H9 (cell line): ENCODE results near the gene KCNJ14. TPM values are rescaled to one million over a fixed set of nuclear protein-coding genes. Genes with fewer than 3 reads are reported as not detected.

Source experiments
- DNase-seq: peaks from one replicate; pipeline ENCODE4 v3.0.0-alpha.2; 2017
- H2AFZ ChIP-seq: one replicate; pipeline ENCODE4 v1.6.1; 2013; ENCODE audit warnings: mild to moderate bottlenecking, low read length, control low read depth, moderate library complexity
- H2AK5ac ChIP-seq: 2 replicates; pipeline ENCODE4 v1.6.1; 2013; ENCODE audit warnings: low read length, control low read depth, mixed read lengths; ENCODE audit not compliant: insufficient read length
- H2BK120ac ChIP-seq: one replicate; pipeline ENCODE4 v1.6.1; 2013; ENCODE audit warnings: low read depth, mild to moderate bottlenecking, low read length, control low read depth, inconsistent platforms; ENCODE audit not compliant: poor library complexity, severe bottlenecking
- H2BK12ac ChIP-seq: 2 replicates; pipeline ENCODE4 v1.6.1; 2013; ENCODE audit warnings: low read length, control low read depth, mixed read lengths, low read depth; ENCODE audit not compliant: insufficient read length
- H2BK15ac ChIP-seq: 2 replicates; pipeline ENCODE4 v1.6.1; 2013; ENCODE audit warnings: low read depth, low read length, control low read depth
- H2BK20ac ChIP-seq: one replicate; pipeline ENCODE4 v1.6.1; 2013; ENCODE audit warnings: low read depth, mild to moderate bottlenecking, low read length, control low read depth, inconsistent platforms; ENCODE audit not compliant: poor library complexity, severe bottlenecking
- H2BK5ac ChIP-seq: 2 replicates; pipeline ENCODE4 v1.6.1; 2013; ENCODE audit warnings: low read length, control low read depth, mixed read lengths; ENCODE audit not compliant: insufficient read length
- H3K14ac ChIP-seq: 2 replicates; pipeline ENCODE4 v1.6.1; 2013; ENCODE audit warnings: low read length, control low read depth; ENCODE audit not compliant: insufficient read depth
- H3K18ac ChIP-seq: 2 replicates; pipeline ENCODE4 v1.6.1; 2013; ENCODE audit warnings: low read depth, mild to moderate bottlenecking, mixed read lengths, low read length, control low read depth; ENCODE audit not compliant: insufficient read length
- H3K23ac ChIP-seq: 2 replicates; pipeline ENCODE4 v1.6.1; 2013; ENCODE audit warnings: low read length, control low read depth, mixed read lengths, low read depth; ENCODE audit not compliant: insufficient read length
- H3K23me2 ChIP-seq: 2 replicates; pipeline ENCODE4 v1.6.1; 2013; ENCODE audit warnings: low read depth, mild to moderate bottlenecking, mixed read lengths, low read length, control low read depth; ENCODE audit not compliant: insufficient read length, poor library complexity, severe bottlenecking
- H3K27ac ChIP-seq: 2 replicates; pipeline ENCODE4 v1.5.1; 2013; ENCODE audit warnings: low read length, control low read depth, mixed read lengths, low read depth; ENCODE audit not compliant: insufficient read length
- H3K27me3 ChIP-seq: 2 replicates; pipeline ENCODE4 v1.6.1; 2013; ENCODE audit warnings: low read length, control low read depth, inconsistent platforms; ENCODE audit not compliant: insufficient read depth
- H3K4ac ChIP-seq: 2 replicates; pipeline ENCODE4 v1.6.1; 2013; ENCODE audit warnings: low read depth, mild to moderate bottlenecking, control low read depth, inconsistent platforms, low read length, moderate library complexity
- H3K4me1 ChIP-seq: 2 replicates; pipeline ENCODE4 v1.6.1; 2013; ENCODE audit warnings: low read length, control low read depth, inconsistent platforms; ENCODE audit not compliant: insufficient read depth
- H3K4me2 ChIP-seq: 2 replicates; pipeline ENCODE4 v1.6.1; 2013; ENCODE audit warnings: low read length, control low read depth, mixed read lengths; ENCODE audit not compliant: insufficient read length, insufficient read depth
- H3K56ac ChIP-seq: 2 replicates; pipeline ENCODE4 v1.6.1; 2013; ENCODE audit warnings: low read depth, mild to moderate bottlenecking, mixed read lengths, low read length, control low read depth; ENCODE audit not compliant: insufficient read length
- H3K79me1 ChIP-seq: 2 replicates; pipeline ENCODE4 v1.6.1; 2013; ENCODE audit warnings: low read depth, mild to moderate bottlenecking, moderate library complexity, low read length, control low read depth, inconsistent platforms; ENCODE audit not compliant: insufficient read depth, poor library complexity, severe bottlenecking
- H3K79me2 ChIP-seq: 2 replicates; pipeline ENCODE4 v1.6.1; 2013; ENCODE audit warnings: low read length, control low read depth, inconsistent platforms; ENCODE audit not compliant: insufficient read depth
- H3K9ac ChIP-seq: 2 replicates; pipeline ENCODE4 v1.6.1; 2013; ENCODE audit warnings: low read length, control low read depth, mixed read lengths; ENCODE audit not compliant: insufficient read length; ENCODE audit errors: extremely low read depth
- H3K9me3 ChIP-seq: one replicate; pipeline ENCODE4 v1.6.1; 2013; ENCODE audit warnings: low read depth, low read length, inconsistent platforms; ENCODE audit not compliant: control insufficient read depth
- H3T11ph ChIP-seq: one replicate; pipeline ENCODE4 v1.6.1; 2013; ENCODE audit warnings: mild to moderate bottlenecking, low read length, control low read depth, inconsistent platforms
- H4K20me1 ChIP-seq: one replicate; pipeline ENCODE4 v1.6.1; 2013; ENCODE audit not compliant: control insufficient read depth, insufficient read length, insufficient read depth
- H4K5ac ChIP-seq: 2 replicates; pipeline ENCODE4 v1.6.1; 2013; ENCODE audit warnings: low read depth, mild to moderate bottlenecking, mixed read lengths, low read length, control low read depth; ENCODE audit not compliant: insufficient read length
- H4K8ac ChIP-seq: replicated peaks from 2 replicates; pipeline ENCODE4 v1.6.1; 2013; ENCODE audit warnings: low read length, control low read depth, mixed read lengths, low read depth; ENCODE audit not compliant: insufficient read length
- H4K91ac ChIP-seq: 2 replicates; pipeline ENCODE4 v1.6.1; 2013; ENCODE audit warnings: low read depth, mild to moderate bottlenecking, moderate library complexity, mixed read lengths, low read length, control low read depth; ENCODE audit not compliant: insufficient read length
- H3K27ac Mint-ChIP-seq, 3 experiments: 2 replicates in 2 of 3; 3 replicates in 1 of 3; pipeline ENCODE4 v1.8.0; 2020 to 2021; ENCODE audit warnings: mixed read lengths in 3 of 3, mild to moderate bottlenecking in 1 of 3, moderate library complexity in 1 of 3
- H3K27me3 Mint-ChIP-seq: 2 replicates; pipeline ENCODE4 v1.8.0; 2021; ENCODE audit warnings: low read depth, mild to moderate bottlenecking, moderate library complexity, mixed read lengths
- H3K36me3 Mint-ChIP-seq, 3 experiments: 2 replicates in 2 of 3; 3 replicates in 1 of 3; pipeline ENCODE4 v1.8.0; 2020 to 2021; ENCODE audit warnings: low read depth in 3 of 3, mixed read lengths in 3 of 3; ENCODE audit not compliant: insufficient read depth in 1 of 3
- H3K4me1 Mint-ChIP-seq, 2 experiments: 2 replicates each; pipeline ENCODE4 v1.8.0; 2020; ENCODE audit warnings: mixed read lengths in 2 of 2
- H3K4me3 Mint-ChIP-seq, 2 experiments: 2 replicates in 1 of 2; 3 replicates in 1 of 2; pipeline ENCODE4 v1.8.0; 2020 to 2021; ENCODE audit warnings: mild to moderate bottlenecking in 2 of 2, mixed read lengths in 2 of 2, moderate library complexity in 1 of 2
- H3K9me3 Mint-ChIP-seq, 2 experiments: 2 replicates in 1 of 2; 3 replicates in 1 of 2; pipeline ENCODE4 v1.8.0; 2020; ENCODE audit warnings: mild to moderate bottlenecking in 2 of 2, mixed read lengths in 2 of 2, moderate library complexity in 1 of 2
- CTCF ChIP-seq: fragments of 200-600 bp; sonication (generic); conservative IDR thresholded peaks from 3 replicates; pipeline ENCODE4 v1.8.0; 2021; ENCODE audit warnings: antibody characterized with exemption, mild to moderate bottlenecking
- WGBS: extraction: QIAGEN DNeasy Blood & Tissue Kit; methylation state at CpG from one replicate; pipeline ENCODE4 v1.1.7; 2013; ENCODE audit warnings: missing lambda C conversion rate, low lambda C conversion rate, mixed read lengths; ENCODE audit not compliant: insufficient read length; ENCODE audit errors: extremely low coverage; 5-methylcytosine and 5-hydroxymethylcytosine counted together
- long read RNA-seq: library from polyadenylated mRNA; unstranded; transcript quantifications from one replicate; pipeline ENCODE4 v2.0.0, GENCODE V29; 2020
- total RNA-seq: library from RNA; stranded (reverse); gene quantifications from 2 replicates; pipeline ENCODE4 v1.2.1, GENCODE V29; 2021

Gene KCNJ14
- 1.1 and 1.2 TPM in 2 replicates for total RNA-seq
- long read RNA-seq, partial matches to known transcripts, result 0 of 2 reads
- long read RNA-seq, other reads (novel, unspliced or antisense), result 1 of 2 reads

DNA sequence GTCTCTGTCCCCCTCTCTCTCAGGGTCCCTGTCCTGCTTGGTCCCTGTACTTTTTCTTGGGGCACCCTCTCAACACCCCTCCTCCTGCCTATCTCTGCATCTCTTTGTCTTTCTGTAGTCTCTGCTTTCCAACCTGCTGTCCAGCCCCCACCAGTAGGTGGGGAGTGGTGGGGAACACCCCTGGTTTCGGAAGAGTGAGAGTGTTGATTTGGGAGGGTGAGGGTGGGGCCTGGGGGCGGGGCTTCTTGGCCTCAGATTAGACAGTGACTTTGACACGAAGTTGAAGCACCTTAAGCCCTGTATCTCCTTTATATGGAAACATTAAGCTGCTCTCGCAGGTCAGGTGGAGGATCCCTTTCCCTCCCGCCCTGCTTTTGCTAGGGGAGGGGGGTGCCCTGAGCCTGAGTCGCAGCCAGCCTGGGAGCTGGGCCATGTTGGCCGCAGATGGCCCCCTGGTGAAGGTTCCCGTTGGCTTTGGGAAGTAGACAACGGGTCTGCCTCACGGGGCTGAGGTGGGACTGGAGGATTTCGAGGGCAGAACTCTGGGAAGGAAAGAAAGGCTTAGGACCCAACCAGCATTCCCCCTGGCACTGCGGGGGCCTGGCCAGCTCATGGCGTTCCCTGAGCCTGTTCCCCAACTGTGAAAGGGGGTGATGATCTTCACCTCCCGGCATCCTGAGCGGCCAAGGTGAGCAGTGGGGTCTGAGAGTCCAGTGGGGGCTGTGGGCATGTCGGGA is at the start of gene KCNJ14:
Gene KCNJ14, plus strand, starts transcription at position 404 of the 737 bp plus-strand sequence. CDS start 6,151 bp downstream, outside the sequence.
- Histone ChIP-seq H3K23me2 (no peaks in the 10 kb centered on the region), H3K4me1 (no peaks in the 10 kb centered on the region), H4K20me1 (no peaks in the 10 kb centered on the region), H4K5ac (no peak within 1 kb of the TSS), H3K79me2 (no peaks in the 10 kb centered on the region), H3K9me3 (no peaks in the 10 kb centered on the region), H3K4ac (no peak within 1 kb of the TSS), H3K14ac (no peak within 1 kb of the TSS), H2BK15ac (no peak within 1 kb of the TSS), H3K9ac (no peak within 1 kb of the TSS), H2AK5ac (no peak within 1 kb of the TSS), H3K27me3 (no peaks in the 10 kb centered on the region), H2BK20ac (no peak within 1 kb of the TSS), H3K18ac (no peak within 1 kb of the TSS), H2BK5ac (no peak within 1 kb of the TSS), H3K79me1 (no peaks in the 10 kb centered on the region), H4K91ac (no peak within 1 kb of the TSS), H2BK12ac (no peak within 1 kb of the TSS), H2BK120ac (no peak within 1 kb of the TSS), H3K56ac (no peak within 1 kb of the TSS), H3K23ac (no peak within 1 kb of the TSS), H3K4me2 (no peak within 1 kb of the TSS), H4K8ac (no peak within 1 kb of the TSS), H3T11ph (no peak within 1 kb of the TSS), H2AFZ (no peak within 1 kb of the TSS), H3K27ac (no peak within 1 kb of the TSS)
- no peak for TF ChIP-seq CTCF
- no peak for DNase-seq
- Mint-ChIP-seq H3K27ac (no peak within 1 kb of the TSS; a peak in 1 of 7 replicates), H3K27me3 (no peaks in the 10 kb centered on the region), H3K4me1 (peaks cover 6 to 7% of the 10 kb centered on the region in 2 experiments; a peak in 3 of 4 replicates), H3K36me3 (peaks cover 23 to 76% (median 50%) of the 10 kb centered on the region in 3 experiments), H3K9me3 (no peaks in the 10 kb centered on the region), H3K4me3 (no peak within 1 kb of the TSS)
- no CpG with 5 or more reads among the region's 16 CpGs for WGBS
